SW 1271 (cell line): ENCODE results near the gene POU2AF3.

Source experiments
- DNase-seq, 2 experiments: peaks; one replicate each; lab custom pipeline; 2025; lab: John Stamatoyannopoulos, UW

Gene POU2AF3

GRCh38 chr11:111353776-111354600, 55.6 kb downstream of the POU2AF3 start:
- DNase-seq: no peak

DNA sequence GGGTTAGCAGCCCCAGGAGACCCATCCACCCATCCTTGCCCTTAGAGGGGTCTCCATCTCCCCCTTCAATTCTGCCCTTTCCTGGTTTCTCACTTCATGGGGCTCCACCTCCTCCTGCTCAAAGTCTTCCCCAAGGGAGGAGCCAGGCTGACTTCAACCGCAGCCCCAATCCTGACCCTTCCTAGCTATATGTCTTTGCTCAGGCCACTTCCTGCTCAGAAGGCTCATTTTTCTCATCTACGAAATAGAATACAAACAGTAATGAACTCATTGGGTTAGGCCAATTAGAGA, 56.2 kb downstream of the POU2AF3 start:
- DNase-seq: no peak

DNA sequence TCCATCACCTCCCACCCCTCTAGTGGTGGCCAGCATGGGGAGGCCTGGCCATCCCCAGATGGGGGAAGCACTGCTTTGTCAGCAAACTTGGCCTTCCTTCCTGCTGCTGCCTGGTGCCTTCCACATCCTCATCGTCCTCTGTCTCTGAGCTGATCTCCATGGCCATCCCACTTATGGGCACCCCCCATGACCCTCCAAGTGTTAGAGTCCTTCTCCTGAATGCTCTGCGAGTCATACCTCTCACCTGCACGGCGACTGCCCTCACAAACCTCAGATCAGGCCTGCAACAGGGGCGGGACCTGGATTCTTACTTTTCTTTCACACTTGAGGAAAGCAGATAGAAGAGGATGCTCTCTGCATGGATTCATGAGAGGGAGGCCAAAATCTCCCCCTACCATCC, 56.8 kb downstream of the POU2AF3 start:
- no peak for DNase-seq

- no peak for DNase-seq
Observed at GRCh38 chr11:111355956-111356659, 57.8 kb downstream of the POU2AF3 start.

GRCh38 chr11:111356660-111357048, 58.3 kb downstream of the POU2AF3 start:
- no peak for DNase-seq

DNA sequence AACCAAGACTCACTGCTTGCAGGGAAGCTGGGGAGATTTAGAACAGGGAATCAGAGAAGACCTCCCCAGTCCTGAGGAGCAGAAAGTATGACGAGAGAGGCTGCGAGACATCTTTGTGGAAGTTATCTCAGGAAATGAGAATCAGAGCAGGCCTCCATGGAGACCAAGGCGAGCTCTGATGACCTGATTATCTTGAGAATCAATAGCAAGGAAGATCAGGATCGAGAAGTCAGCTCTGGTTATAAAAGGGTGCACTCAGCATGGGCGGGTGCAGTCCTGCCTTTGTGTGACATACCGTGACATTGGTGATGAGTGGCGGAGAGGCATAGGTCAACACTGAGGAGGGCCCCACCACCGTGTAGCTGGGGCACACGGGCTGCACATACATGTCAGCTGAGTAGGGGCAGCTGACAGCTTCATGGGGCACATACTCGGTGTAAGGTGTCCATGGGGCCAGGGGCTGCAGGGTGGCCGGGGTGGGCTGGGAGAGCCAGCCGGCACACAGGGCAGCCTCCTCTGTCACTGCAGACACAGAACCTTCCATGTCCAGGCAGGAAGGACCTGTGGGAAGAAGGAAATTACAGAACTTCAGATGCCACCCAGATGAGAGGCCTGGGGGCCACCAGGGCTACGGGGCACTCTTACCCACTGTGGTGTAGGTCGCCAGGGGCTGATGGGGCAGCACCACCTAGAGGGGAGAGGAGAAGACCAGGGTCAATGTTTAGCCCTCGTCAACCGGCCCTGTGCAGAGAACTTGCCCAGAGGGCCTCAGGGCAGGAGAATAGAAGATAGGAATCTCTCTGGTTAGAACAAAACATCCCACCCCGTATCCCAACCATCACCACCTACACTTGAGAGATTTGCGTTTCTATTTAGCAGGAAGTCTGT, 59.0 kb downstream of the POU2AF3 start:
- DNase-seq: no peak
